Stimulated activated naive CD8-positive, alpha-beta T cell treated with anti-CD3 and anti-CD28 coated beads, Interleukin-15, Interleukin-2, amounts not matched to agents 100 ng/mL and 50 ng/mL, for 24 hours (primary cell): ENCODE data around the gene CRYGN.
A peak's percentile ranks its signal among the peaks of the same experiment; 100 is the strongest.

Experiments
- H3K27ac Mint-ChIP-seq: one replicate; pipeline ENCODE4 v1.8.0; 2021; ENCODE audit warnings: mild to moderate bottlenecking, mixed read lengths
- H3K27me3 Mint-ChIP-seq: one replicate; pipeline ENCODE4 v1.8.0; 2021; ENCODE audit warnings: mixed read lengths
- H3K36me3 Mint-ChIP-seq: one replicate; pipeline ENCODE4 v1.8.0; 2021; ENCODE audit warnings: low read depth, mixed read lengths
- H3K4me1 Mint-ChIP-seq: one replicate; pipeline ENCODE4 v1.8.0; 2021; ENCODE audit warnings: low read depth, mixed read lengths
- H3K4me3 Mint-ChIP-seq: one replicate; pipeline ENCODE4 v1.8.0; 2021; ENCODE audit warnings: mild to moderate bottlenecking, mixed read lengths
- H3K9me3 Mint-ChIP-seq: one replicate; pipeline ENCODE4 v1.8.0; 2021; ENCODE audit warnings: mixed read lengths

Gene CRYGN

DNA sequence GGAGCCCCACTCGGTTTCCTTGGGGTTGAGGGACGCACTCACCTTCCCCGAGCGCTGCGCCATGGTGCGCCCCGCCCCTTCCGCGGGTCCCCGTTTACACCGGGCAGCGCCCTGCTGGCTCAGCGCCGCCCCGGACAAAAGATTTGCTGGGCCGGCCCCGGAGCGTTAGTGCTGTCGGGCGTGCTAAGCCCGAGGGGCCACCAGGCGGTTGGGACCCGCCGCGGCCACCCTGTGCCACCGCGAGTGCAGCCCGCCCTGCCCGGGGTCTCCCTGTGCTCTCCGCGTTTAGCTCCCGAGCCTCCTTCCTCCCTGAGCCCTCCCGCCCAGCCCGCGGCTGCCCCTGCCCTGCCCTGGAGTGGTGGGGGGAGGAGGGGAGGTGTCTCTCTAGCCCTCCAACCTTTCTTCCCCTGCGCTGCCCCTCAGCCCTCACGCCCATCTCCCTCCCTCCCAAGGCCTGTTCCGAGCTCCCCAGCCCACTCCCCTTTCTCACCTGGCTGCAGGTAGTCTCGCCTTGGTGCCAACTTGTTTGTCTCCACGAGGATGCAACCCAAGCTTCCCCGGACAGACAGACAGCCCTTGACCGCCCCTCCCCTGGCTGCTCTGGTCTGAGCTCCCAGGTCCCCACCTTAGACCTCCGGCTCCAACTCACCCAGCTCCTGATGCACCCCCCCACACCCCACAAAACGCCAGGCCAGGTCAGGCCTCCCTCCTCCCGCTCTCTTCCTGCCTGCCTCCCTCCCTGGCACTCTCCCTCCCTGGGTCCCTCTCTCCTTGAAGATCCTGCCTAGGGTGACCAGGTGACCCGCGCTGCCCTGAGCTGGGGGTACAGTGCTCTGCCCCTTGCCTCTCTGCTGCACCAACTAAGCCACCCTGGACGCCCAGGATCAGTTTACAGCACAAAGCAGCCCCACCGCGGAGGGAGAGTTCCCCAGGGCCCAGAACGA lies at the start of gene CRYGN:
TSS of gene CRYGN (minus strand) at position 287 of the 944 bp plus-strand sequence. CDS start at position 63, 224 bp downstream.
- H3K4me1 Mint-ChIP-seq, result peaks cover 21% of the 10 kb centered on the region
- no peak within 1 kb of the TSS for H3K27ac Mint-ChIP-seq
- no peaks in the 10 kb centered on the region for H3K27me3 Mint-ChIP-seq
- H3K9me3 Mint-ChIP-seq, result no peaks in the 10 kb centered on the region
- H3K36me3 Mint-ChIP-seq, result no peaks in the 10 kb centered on the region
- H3K4me3 Mint-ChIP-seq, result peak within 1 kb of the TSS; percentile 17

DNA sequence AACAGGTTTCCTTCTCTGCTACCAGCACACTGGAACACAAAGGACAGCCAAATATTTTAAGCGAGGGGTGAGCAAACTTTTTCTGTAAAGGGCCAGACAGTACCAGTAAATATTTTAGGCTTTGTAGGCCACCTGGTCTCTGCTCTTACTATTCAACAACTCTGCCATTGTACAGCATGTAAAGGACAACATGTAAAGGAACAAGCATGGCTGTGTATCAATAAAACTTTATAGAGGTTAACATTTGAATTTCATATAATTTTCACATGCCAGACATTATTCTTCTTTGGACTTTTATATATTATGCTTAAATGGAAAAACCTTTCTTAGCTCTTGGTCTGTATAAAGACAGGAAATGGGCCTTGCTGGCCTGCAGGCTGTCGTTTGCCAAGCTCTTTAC lies 49.6 kb upstream of the CRYGN start:
- H3K27ac Mint-ChIP-seq, result no peak overlapping the region

GRCh38 chr7:151488096-151488495 lies 48.2 kb upstream of the CRYGN start:
- Mint-ChIP-seq H3K27me3 (no peaks in the 10 kb centered on the region), H3K4me1 (peaks cover 23% of the 10 kb centered on the region), H3K4me3 (no peak overlapping the region), H3K9me3 (no peaks in the 10 kb centered on the region), H3K27ac (no peak overlapping the region), H3K36me3 (peaks cover 75% of the 10 kb centered on the region)

More for the DNA sequence above, 49.6 kb upstream of the CRYGN start:
- peaks cover 33% of the 10 kb centered on the region for H3K4me1 Mint-ChIP-seq
- H3K27me3 Mint-ChIP-seq, result no peaks in the 10 kb centered on the region
- H3K4me3 Mint-ChIP-seq, result no peak overlapping the region
- peaks cover 66% of the 10 kb centered on the region for H3K36me3 Mint-ChIP-seq
- no peaks in the 10 kb centered on the region for H3K9me3 Mint-ChIP-seq

DNA sequence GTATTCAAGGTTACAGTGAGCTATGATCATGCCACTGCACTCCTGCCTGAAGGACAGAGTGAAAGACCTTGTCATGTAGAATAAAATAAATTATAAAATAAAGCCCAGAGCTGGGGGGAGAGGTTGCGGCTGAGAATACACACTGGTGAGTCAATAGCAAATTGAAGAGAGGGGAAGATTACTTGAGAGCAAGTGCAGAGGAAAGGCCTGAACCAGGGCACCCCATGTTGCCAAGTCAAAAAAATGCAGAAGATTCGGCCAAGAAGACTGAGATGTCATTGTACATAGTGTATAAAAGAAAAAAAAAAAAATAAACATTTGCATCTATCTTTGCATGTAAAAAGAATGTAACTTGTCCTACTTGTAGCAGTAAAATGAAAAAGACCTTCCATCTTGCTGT lies 47.3 kb upstream of the CRYGN start:
- Mint-ChIP-seq H3K36me3 (peaks cover 82% of the 10 kb centered on the region), H3K27ac (no peak overlapping the region), H3K4me3 (no peak overlapping the region), H3K9me3 (no peaks in the 10 kb centered on the region), H3K4me1 (peaks cover 18% of the 10 kb centered on the region), H3K27me3 (no peaks in the 10 kb centered on the region)

GRCh38 chr7:151486074-151486473 lies 46.1 kb upstream of the CRYGN start:
- Mint-ChIP-seq H3K36me3 (peaks cover 93% of the 10 kb centered on the region), H3K27ac (no peak overlapping the region), H3K27me3 (no peaks in the 10 kb centered on the region), H3K4me3 (no peak overlapping the region), H3K9me3 (no peaks in the 10 kb centered on the region), H3K4me1 (peaks cover 18% of the 10 kb centered on the region)

DNA sequence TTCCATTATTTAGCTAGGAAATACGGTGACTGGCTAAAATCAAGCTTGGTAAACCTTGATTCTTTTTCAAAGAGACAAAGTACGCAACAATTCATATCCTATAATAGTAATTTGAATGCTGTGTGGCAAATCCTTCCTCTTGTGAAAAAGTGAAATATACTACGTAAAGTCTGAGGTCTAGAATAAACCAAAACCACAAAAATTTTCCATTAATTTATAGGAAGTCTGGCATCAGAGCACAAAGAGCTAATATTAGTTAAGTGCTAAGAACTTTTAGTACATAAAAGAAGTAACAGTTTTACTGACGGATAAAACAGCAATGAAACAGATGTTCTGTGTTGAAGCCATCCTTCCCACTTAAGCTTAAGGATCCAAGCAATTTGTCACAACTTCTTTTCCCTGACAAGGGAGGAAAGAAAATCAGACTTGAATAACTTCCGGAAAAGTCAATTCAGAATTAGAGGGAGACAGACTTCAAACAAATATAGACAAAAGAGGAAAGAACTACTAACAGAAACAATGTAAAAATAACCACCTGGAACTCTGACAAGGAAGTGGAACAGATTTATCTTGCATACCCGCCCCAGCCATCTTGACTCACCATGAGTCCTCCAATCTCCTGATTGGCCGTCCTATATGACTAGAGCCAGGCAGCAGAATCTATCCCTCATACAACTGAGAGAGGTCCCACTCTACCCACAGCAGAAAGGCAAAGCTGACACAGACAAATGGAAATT lies 45.2 kb upstream of the CRYGN start:
- Mint-ChIP-seq H3K4me3 (no peak overlapping the region), H3K4me1 (peaks cover 18% of the 10 kb centered on the region), H3K27ac (peak overlapping the region; percentile 66), H3K36me3 (peaks cover 87% of the 10 kb centered on the region), H3K9me3 (no peaks in the 10 kb centered on the region), H3K27me3 (no peaks in the 10 kb centered on the region)

GRCh38 chr7:151483711-151483983 lies 43.7 kb upstream of the CRYGN start:
- H3K9me3 Mint-ChIP-seq, result no peaks in the 10 kb centered on the region
- peaks cover 18% of the 10 kb centered on the region for H3K4me1 Mint-ChIP-seq
- no peak overlapping the region for H3K27ac Mint-ChIP-seq
- no peak overlapping the region for H3K4me3 Mint-ChIP-seq
- no peaks in the 10 kb centered on the region for H3K27me3 Mint-ChIP-seq
- H3K36me3 Mint-ChIP-seq, result peaks cover 83% of the 10 kb centered on the region

DNA sequence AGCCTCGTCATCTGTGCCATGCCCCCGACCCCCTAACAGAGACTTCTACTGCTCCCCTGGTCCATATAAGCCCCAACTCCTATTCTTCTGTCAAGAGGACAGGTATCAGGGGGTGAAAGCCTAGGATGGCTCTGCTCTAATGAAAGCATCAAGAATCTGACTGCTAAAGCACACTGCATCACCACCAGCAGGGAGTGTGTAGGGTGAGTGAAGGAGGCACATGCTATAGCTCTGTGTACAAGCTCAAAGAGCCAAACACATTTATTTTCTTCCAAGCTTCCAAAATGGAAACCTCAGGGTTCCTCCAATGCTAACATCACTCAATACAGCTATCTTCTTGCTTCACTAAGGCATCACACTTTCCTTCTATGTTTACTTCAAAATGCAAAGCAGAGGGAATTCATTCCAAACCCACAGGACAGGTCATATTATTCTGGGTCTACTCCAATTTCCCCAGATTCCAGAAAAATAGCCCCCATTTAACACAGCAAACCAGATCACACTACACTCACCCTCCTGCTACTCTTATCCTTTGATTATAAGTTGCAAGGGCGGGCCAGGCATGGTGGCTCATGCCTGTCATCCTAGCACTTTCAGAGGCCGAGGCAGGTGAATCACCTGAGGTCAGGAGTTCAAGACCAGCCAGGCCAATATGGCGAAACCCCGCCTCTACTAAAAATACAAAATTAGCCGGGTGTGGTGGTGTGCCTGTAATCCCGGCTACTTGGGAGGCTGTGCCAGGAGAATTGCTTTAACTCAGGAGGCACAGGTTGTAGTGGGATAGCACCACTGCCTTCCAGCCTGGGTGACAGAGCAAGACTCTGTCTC lies 43.2 kb upstream of the CRYGN start:
- peaks cover 78% of the 10 kb centered on the region for H3K36me3 Mint-ChIP-seq
- H3K27ac Mint-ChIP-seq, result no peak overlapping the region
- no peak overlapping the region for H3K4me3 Mint-ChIP-seq
- H3K4me1 Mint-ChIP-seq, result peaks cover 18% of the 10 kb centered on the region
- H3K27me3 Mint-ChIP-seq, result no peaks in the 10 kb centered on the region
- H3K9me3 Mint-ChIP-seq, result no peaks in the 10 kb centered on the region

DNA sequence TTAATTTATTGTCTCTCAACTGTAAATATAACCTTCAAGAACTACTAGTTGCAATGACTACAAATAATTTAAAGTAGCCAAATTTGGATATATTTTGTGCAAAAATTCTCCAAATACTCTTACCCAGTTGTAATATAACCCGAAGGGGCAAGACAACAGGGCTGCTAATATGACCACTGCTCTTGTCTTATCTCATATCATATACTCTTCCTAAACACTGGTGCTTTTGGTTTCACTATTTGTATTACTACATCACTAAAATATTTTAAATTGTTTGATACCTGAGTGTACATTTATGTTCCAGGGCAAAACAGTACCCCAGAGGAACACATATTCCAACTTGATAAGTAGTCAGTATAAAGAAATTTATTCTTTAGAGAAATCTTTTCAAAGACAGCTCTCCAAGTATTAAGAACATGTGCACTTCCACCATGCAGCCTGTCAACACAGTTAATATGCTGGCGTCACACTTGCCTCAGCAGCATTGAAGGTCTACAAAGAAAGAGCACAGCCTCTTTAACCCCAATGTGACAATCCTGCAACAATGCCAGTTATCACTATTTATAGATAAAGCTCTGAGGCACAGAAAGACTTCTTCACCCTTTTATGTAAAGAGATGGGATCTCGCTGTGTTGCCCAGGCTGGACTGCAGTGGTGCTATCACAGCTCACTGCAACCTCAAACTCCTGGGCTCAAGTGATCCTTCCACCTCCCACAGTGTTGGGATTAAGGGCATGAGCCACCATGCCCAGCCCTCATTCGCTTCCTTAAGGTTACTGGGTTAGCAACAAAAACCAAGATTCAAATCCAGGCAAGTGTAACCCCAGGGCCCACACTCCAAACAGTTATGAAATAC lies 41.9 kb upstream of the CRYGN start:
- Mint-ChIP-seq H3K4me3 (no peak overlapping the region), H3K27ac (no peak overlapping the region), H3K27me3 (no peaks in the 10 kb centered on the region), H3K9me3 (no peaks in the 10 kb centered on the region), H3K36me3 (peaks cover 74% of the 10 kb centered on the region), H3K4me1 (peaks cover 18% of the 10 kb centered on the region)

- Mint-ChIP-seq H3K27ac (no peak overlapping the region), H3K9me3 (no peaks in the 10 kb centered on the region), H3K36me3 (peaks cover 65% of the 10 kb centered on the region)
Observed at GRCh38 chr7:151477867-151478266, 37.9 kb upstream of the CRYGN start.

GRCh38 chr7:151472644-151473380 lies 32.9 kb upstream of the CRYGN start:
- H3K4me1 Mint-ChIP-seq, result peaks cover 42% of the 10 kb centered on the region
- H3K4me3 Mint-ChIP-seq, result peak overlapping the region; percentile 37
- peaks cover 74% of the 10 kb centered on the region for H3K36me3 Mint-ChIP-seq
- H3K27ac Mint-ChIP-seq, result peak overlapping the region; percentile 72
- no peaks in the 10 kb centered on the region for H3K27me3 Mint-ChIP-seq
- no peaks in the 10 kb centered on the region for H3K9me3 Mint-ChIP-seq

More at GRCh38 chr7:151477867-151478266, 37.9 kb upstream of the CRYGN start:
- peaks cover 10% of the 10 kb centered on the region for H3K4me1 Mint-ChIP-seq
- H3K27me3 Mint-ChIP-seq, result no peaks in the 10 kb centered on the region
- no peak overlapping the region for H3K4me3 Mint-ChIP-seq

GRCh38 chr7:151470711-151471110 lies 30.8 kb upstream of the CRYGN start:
- Mint-ChIP-seq H3K36me3 (peaks cover 76% of the 10 kb centered on the region), H3K9me3 (no peaks in the 10 kb centered on the region), H3K4me1 (peaks cover 42% of the 10 kb centered on the region), H3K27me3 (no peaks in the 10 kb centered on the region), H3K4me3 (no peak overlapping the region), H3K27ac (no peak overlapping the region)

DNA sequence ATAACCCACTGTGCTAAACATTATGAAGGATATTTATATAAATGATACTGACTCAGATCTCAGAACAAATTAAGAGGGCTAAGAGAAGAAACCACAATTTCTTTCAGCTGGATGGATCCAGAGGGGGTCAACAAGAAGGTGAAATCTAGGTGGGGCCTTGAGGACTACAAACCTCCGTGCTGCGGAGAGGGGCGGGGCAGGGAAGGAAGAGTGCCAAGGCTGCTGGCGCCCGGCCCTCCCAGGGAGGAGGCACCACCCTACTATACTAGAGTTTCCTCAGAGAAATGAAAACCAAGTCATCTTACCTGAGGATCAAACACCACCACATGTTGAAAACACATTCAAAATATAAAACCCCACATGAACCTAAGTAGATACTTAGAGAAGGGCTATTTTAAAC lies 29.3 kb upstream of the CRYGN start:
- H3K27ac Mint-ChIP-seq, result no peak overlapping the region
- no peaks in the 10 kb centered on the region for H3K27me3 Mint-ChIP-seq
- no peak overlapping the region for H3K4me3 Mint-ChIP-seq
- peaks cover 42% of the 10 kb centered on the region for H3K4me1 Mint-ChIP-seq
- peaks cover under 1% of the 10 kb centered on the region for H3K9me3 Mint-ChIP-seq
- H3K36me3 Mint-ChIP-seq, result peaks cover 87% of the 10 kb centered on the region
